Thoracic aorta endothelial cell (primary cell): Measurements from ENCODE around the gene ARHGAP18. TPM values are rescaled to one million over a fixed set of nuclear protein-coding genes. Genes with fewer than 3 reads are reported as not detected.

Source experiments
- total RNA-seq: library from RNA; depleted of rRNA; stranded (reverse); fragments of >200 nt; gene quantifications from 2 replicates; pipeline ENCODE4 v1.2.3, GENCODE V29; 2012

The ARHGAP18 gene
- total RNA-seq = 163 and 184 TPM in 2 replicates

GRCh38 chr6:129709769-129710449, at the start of gene ARHGAP18:
Gene ARHGAP18 (minus strand): TSS chr6:129710177. CDS start chr6:129710136, 41 bp downstream.

Other genes with a start within 250 kb of the ARHGAP18 start
- not detected in 2 replicates for gene TMEM244, start 151.1 kb upstream of the ARHGAP18 start, total RNA-seq